ENCODE measurements around the gene IFI27L1.
A peak's percentile ranks its signal among the peaks of the same experiment; 100 is the strongest.

The IFI27L1 gene

GRCh38 chr14:94087891-94088290, 6.8 kb downstream of the IFI27L1 start:
- peaks cover 12% of the 10 kb centered on the region for H3K4me1 ChIP-seq (ENCODE audit: insufficient read depth, poor library complexity, severe bottlenecking)
- H3K9me3 ChIP-seq (ENCODE audit: severe bottlenecking): no peaks in the 10 kb centered on the region
- peaks cover 7% of the 10 kb centered on the region; the same call in 1 of the 2 replicates for H3K36me3 ChIP-seq (ENCODE audit: low read depth)
- no peak for TF ChIP-seq CTCF (IDR thresholded peaks at IDR 0.05; ENCODE audit: poor library complexity, severe bottlenecking)
- ATAC-seq (ENCODE audit: low read depth): no peak
- H3K27me3 ChIP-seq (ENCODE audit: insufficient read depth, poor library complexity, severe bottlenecking): no peaks in the 10 kb centered on the region
- H3K4me3 ChIP-seq (ENCODE audit: severe bottlenecking): no peak overlapping the region
- H3K27ac ChIP-seq (ENCODE audit: poor library complexity, severe bottlenecking): no peak overlapping the region
- no peak for DNase-seq (ENCODE audit: low spot score)

GRCh38 chr14:94088516-94088915, 7.4 kb downstream of the IFI27L1 start:
- no peak for TF ChIP-seq CTCF (IDR thresholded peaks at IDR 0.05; ENCODE audit: poor library complexity, severe bottlenecking)
- peaks cover 12% of the 10 kb centered on the region for H3K4me1 ChIP-seq (ENCODE audit: insufficient read depth, poor library complexity, severe bottlenecking)
- no peak overlapping the region for H3K27ac ChIP-seq (ENCODE audit: poor library complexity, severe bottlenecking)
- peaks cover 4% of the 10 kb centered on the region; the same call in 1 of the 2 replicates for H3K36me3 ChIP-seq (ENCODE audit: low read depth)
- DNase-seq (ENCODE audit: low spot score) (no peak), ATAC-seq (ENCODE audit: low read depth) (peak; percentile 56; the same call in 1 of the 3 replicates)
- H3K27me3 ChIP-seq (ENCODE audit: insufficient read depth, poor library complexity, severe bottlenecking): no peaks in the 10 kb centered on the region
- H3K9me3 ChIP-seq (ENCODE audit: severe bottlenecking): no peaks in the 10 kb centered on the region
- no peak overlapping the region for H3K4me3 ChIP-seq (ENCODE audit: severe bottlenecking)

- Histone ChIP-seq H3K27ac (ENCODE audit: poor library complexity, severe bottlenecking) (no peak overlapping the region), H3K9me3 (ENCODE audit: severe bottlenecking) (no peaks in the 10 kb centered on the region), H3K4me1 (ENCODE audit: insufficient read depth, poor library complexity, severe bottlenecking) (peaks cover 12% of the 10 kb centered on the region), H3K27me3 (ENCODE audit: insufficient read depth, poor library complexity, severe bottlenecking) (no peaks in the 10 kb centered on the region), H3K36me3 (ENCODE audit: low read depth) (peaks cover 4% of the 10 kb centered on the region; the same call in 1 of the 2 replicates), H3K4me3 (ENCODE audit: severe bottlenecking) (no peak overlapping the region)
- DNase-seq (ENCODE audit: low spot score) (no peak), ATAC-seq (ENCODE audit: low read depth) (peak; percentile 48; the same call in 1 of the 3 replicates)
- TF ChIP-seq CTCF (IDR thresholded peaks at IDR 0.05; ENCODE audit: poor library complexity, severe bottlenecking): no peak
These were observed 8.4 kb downstream of the IFI27L1 start for GRCh38 chr14:94089479-94089878.

- no peaks in the 10 kb centered on the region for H3K27me3 ChIP-seq (ENCODE audit: insufficient read depth, poor library complexity, severe bottlenecking)
- DNase-seq (ENCODE audit: low spot score) (no peak), ATAC-seq (ENCODE audit: low read depth) (no peak)
- H3K4me3 ChIP-seq (ENCODE audit: severe bottlenecking): no peak overlapping the region
- no peak for TF ChIP-seq CTCF (IDR thresholded peaks at IDR 0.05; ENCODE audit: poor library complexity, severe bottlenecking)
- peaks cover 11% of the 10 kb centered on the region for H3K36me3 ChIP-seq (ENCODE audit: low read depth)
- H3K4me1 ChIP-seq (ENCODE audit: insufficient read depth, poor library complexity, severe bottlenecking): peaks cover 12% of the 10 kb centered on the region
- H3K9me3 ChIP-seq (ENCODE audit: severe bottlenecking): no peaks in the 10 kb centered on the region
- no peak overlapping the region for H3K27ac ChIP-seq (ENCODE audit: poor library complexity, severe bottlenecking)
These were observed 12.3 kb downstream of the IFI27L1 start for GRCh38 chr14:94093418-94093817.

- H3K27me3 ChIP-seq (ENCODE audit: insufficient read depth, poor library complexity, severe bottlenecking): no peaks in the 10 kb centered on the region
- ATAC-seq (ENCODE audit: low read depth) (no peak), DNase-seq (ENCODE audit: low spot score) (no peak)
- no peaks in the 10 kb centered on the region for H3K4me1 ChIP-seq (ENCODE audit: insufficient read depth, poor library complexity, severe bottlenecking)
- H3K27ac ChIP-seq (ENCODE audit: poor library complexity, severe bottlenecking): no peak overlapping the region
- peaks cover 7% of the 10 kb centered on the region; the same call in 1 of the 2 replicates for H3K36me3 ChIP-seq (ENCODE audit: low read depth)
- TF ChIP-seq CTCF (IDR thresholded peaks at IDR 0.05; ENCODE audit: poor library complexity, severe bottlenecking): no peak
- no peak overlapping the region for H3K4me3 ChIP-seq (ENCODE audit: severe bottlenecking)
- H3K9me3 ChIP-seq (ENCODE audit: severe bottlenecking): no peaks in the 10 kb centered on the region
These were observed 16.0 kb downstream of the IFI27L1 start for GRCh38 chr14:94097091-94097490.
